Hepatocyte (in vitro differentiated cells): ENCODE data around the gene EDC3.

ENCODE experiments used
- EZH2 ChIP-seq: fragments of 200-600 bp; sonication (generic); IDR thresholded peaks from 2 replicates; pipeline ENCODE4 v1.6.1; 2016; ENCODE audit warnings: antibody characterized with exemption, mild to moderate bottlenecking, borderline replicate concordance
- TF ChIP-seq, protein P1 (sequence below): fragments of 200-600 bp; sonication (generic); IDR thresholded peaks from 2 replicates; pipeline ENCODE4 v1.5.1; 2016; ENCODE audit warnings: antibody characterized with exemption, mild to moderate bottlenecking; ENCODE audit not compliant: poor library complexity

DNA sequence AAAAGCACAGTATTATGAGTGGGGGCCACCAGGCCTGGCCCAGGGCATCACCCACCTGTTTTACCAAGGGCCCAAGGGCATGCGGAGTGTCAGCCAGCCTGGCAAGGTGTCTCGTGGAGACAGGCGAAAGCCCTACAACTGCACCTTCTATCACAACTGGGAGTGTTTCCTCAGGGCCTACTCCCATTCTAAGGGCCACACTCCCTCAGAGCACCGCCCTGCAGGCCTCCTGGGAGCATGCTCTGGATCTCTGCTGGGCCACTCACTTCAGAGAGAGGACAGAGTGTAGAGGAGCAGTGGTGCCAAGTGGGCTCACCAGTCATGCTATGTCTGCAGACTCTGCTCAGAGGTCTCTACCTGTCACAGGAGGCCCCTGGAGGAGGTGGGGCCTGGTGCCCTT lies 101.4 kb downstream of the EDC3 start:
- TF ChIP-seq, protein P1, sequence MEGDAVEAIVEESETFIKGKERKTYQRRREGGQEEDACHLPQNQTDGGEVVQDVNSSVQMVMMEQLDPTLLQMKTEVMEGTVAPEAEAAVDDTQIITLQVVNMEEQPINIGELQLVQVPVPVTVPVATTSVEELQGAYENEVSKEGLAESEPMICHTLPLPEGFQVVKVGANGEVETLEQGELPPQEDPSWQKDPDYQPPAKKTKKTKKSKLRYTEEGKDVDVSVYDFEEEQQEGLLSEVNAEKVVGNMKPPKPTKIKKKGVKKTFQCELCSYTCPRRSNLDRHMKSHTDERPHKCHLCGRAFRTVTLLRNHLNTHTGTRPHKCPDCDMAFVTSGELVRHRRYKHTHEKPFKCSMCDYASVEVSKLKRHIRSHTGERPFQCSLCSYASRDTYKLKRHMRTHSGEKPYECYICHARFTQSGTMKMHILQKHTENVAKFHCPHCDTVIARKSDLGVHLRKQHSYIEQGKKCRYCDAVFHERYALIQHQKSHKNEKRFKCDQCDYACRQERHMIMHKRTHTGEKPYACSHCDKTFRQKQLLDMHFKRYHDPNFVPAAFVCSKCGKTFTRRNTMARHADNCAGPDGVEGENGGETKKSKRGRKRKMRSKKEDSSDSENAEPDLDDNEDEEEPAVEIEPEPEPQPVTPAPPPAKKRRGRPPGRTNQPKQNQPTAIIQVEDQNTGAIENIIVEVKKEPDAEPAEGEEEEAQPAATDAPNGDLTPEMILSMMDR: no peak
- no peak for TF ChIP-seq EZH2
